K562 (cell line): ENCODE data around the gene ORAI2. TPM values are rescaled to one million over a fixed set of nuclear protein-coding genes. Genes with fewer than 3 reads are reported as not detected.

Experiments
- ARHGAP35 ChIP-seq: fragments of 450-650 bp; IDR thresholded peaks from 2 replicates; pipeline ENCODE4 v1.6.1; 2018; ENCODE audit not compliant: partially characterized antibody
- ARID4B ChIP-seq: sonication (generic); formaldehyde crosslinking; IDR thresholded peaks from 2 replicates; pipeline ENCODE4 v1.8.0; 2022; ENCODE audit warnings: mild to moderate bottlenecking, missing genetic modification reagents
- BACH1 ChIP-seq: fragments of 200-800 bp; sonication (Bioruptor generic); IDR thresholded peaks from 2 replicates; pipeline ENCODE4 v1.6.1; 2016; ENCODE audit warnings: missing genetic modification characterization, missing compliant biosample characterization
- BRD9 ChIP-seq: fragments of 450-650 bp; IDR thresholded peaks from 2 replicates; pipeline ENCODE4 v1.6.1; 2018; ENCODE audit warnings: low read depth; ENCODE audit not compliant: partially characterized antibody
- CTBP1 ChIP-seq: fragments of 450-650 bp; IDR thresholded peaks from 2 replicates; pipeline ENCODE4 v1.6.1; 2016; ENCODE audit warnings: borderline replicate concordance
- DNMT1 ChIP-seq: fragments of 450-650 bp; IDR thresholded peaks from 2 replicates; pipeline ENCODE4 v1.6.1; 2016; ENCODE audit warnings: antibody characterized with exemption, mild to moderate bottlenecking
- JUND ChIP-seq, 2 experiments: IDR thresholded peaks; 2 replicates in 1 of 2; 3 replicates in 1 of 2; pipeline ENCODE4 v1.6.1; 2011; ENCODE audit warnings: borderline replicate concordance in 2 of 2, low read depth in 2 of 2, low read length in 2 of 2, improper control_type of control experiment in 1 of 2, missing biosample characterization in 1 of 2, missing genetic modification characterization in 1 of 2, missing genetic modification reagents in 1 of 2
- MEF2A ChIP-seq: IDR thresholded peaks from 2 replicates; pipeline ENCODE4 v1.6.1; 2011; ENCODE audit warnings: low read depth, mild to moderate bottlenecking, low read length, moderate library complexity; ENCODE audit not compliant: control insufficient read depth
- NCOA1 ChIP-seq: fragments of 450-650 bp; IDR thresholded peaks from 2 replicates; pipeline ENCODE4 v1.6.1; 2016; ENCODE audit warnings: low read depth
- POLR2G ChIP-seq: fragments of 200-400 bp; formaldehyde crosslinking; IDR thresholded peaks from 2 replicates; pipeline ENCODE4 v1.6.1; 2017; ENCODE audit warnings: low read depth, mild to moderate bottlenecking, antibody characterized with exemption, low read length, moderate library complexity
- RFX5 ChIP-seq: IDR thresholded peaks from 2 replicates; pipeline ENCODE4 v1.6.1; 2011; ENCODE audit warnings: low read depth, mild to moderate bottlenecking, improper control_type of control experiment, low read length
- SMARCA4 ChIP-seq: fragments of 450-650 bp; IDR thresholded peaks from 2 replicates; pipeline ENCODE4 v1.6.1; 2016
- SMC3 ChIP-seq: conservative IDR thresholded peaks from 2 replicates; pipeline ENCODE4 v1.6.1; 2011; ENCODE audit warnings: low read depth, low read length, improper control_type of control experiment; ENCODE audit not compliant: insufficient read depth
- TAL1 ChIP-seq: fragments of 450-650 bp; IDR thresholded peaks from 2 replicates; pipeline ENCODE4 v1.6.1; 2016; ENCODE audit warnings: mild to moderate bottlenecking
- ZNF12 ChIP-seq: sonication (generic); formaldehyde crosslinking; IDR thresholded peaks from 2 replicates; pipeline ENCODE4 v1.4.0; 2020; ENCODE audit warnings: mild to moderate bottlenecking, missing genetic modification reagents
- ZNF239 ChIP-seq: fragments of 250-450 bp; sonication (Bioruptor Pico); IDR thresholded peaks from 2 replicates; pipeline ENCODE4 v1.4.0; 2020; ENCODE audit warnings: mild to moderate bottlenecking
- ZNF41 ChIP-seq: fragments of 250-450 bp; sonication (Bioruptor Pico); conservative IDR thresholded peaks from 2 replicates; pipeline ENCODE4 v1.4.0; 2020; ENCODE audit warnings: mild to moderate bottlenecking
- ZNF717 ChIP-seq: fragments of 250-450 bp; sonication (Bioruptor Pico); IDR thresholded peaks from 2 replicates; pipeline ENCODE4 v1.5.0; 2021
- polyA plus RNA-seq, 8 experiments: library from polyadenylated mRNA; depleted of rRNA in 4 of 8; stranded (reverse) in 5 of 8; unstranded in 3 of 8; fragments of >200 nt; fragmentation: Nextera tagmentation in 2 of 8; fragmentation: Illumina TruSeq in 1 of 8; extraction: Ambion mirVana in 2 of 8; extraction: Trizol in 1 of 8; gene quantifications; 2 replicates each; pipeline versions ENCODE4 v1.2.1 to v1.2.3, GENCODE V29; 2011 to 2014; ENCODE audit warnings: inconsistent platforms in 1 of 8, missing spikeins in 1 of 8
- total RNA-seq, 7 experiments: library from RNA; depleted of rRNA in 6 of 7; stranded (reverse); fragments of >200 nt in 6 of 7; fragmentation: Illumina TruSeq in 2 of 7; extraction: Trizol in 2 of 7; gene quantifications; 2 replicates each; pipeline versions ENCODE4 v1.2.1 to v1.2.3, GENCODE V29; 2011 to 2021; ENCODE audit warnings: low replicate concordance in 1 of 7
- TF ChIP-seq, protein P1 (sequence below): fragments of 450-650 bp; IDR thresholded peaks from 2 replicates; pipeline ENCODE4 v1.6.1; 2017; ENCODE audit warnings: antibody characterized with exemption, mild to moderate bottlenecking

Gene ORAI2
- total and polyA plus RNA-seq, 9 of the 15 experiments (the other 6 are each of a cell fraction or from before 2014, with no cell fraction given) = 1.1 to 27.7 (median 9.2) TPM

DNA sequence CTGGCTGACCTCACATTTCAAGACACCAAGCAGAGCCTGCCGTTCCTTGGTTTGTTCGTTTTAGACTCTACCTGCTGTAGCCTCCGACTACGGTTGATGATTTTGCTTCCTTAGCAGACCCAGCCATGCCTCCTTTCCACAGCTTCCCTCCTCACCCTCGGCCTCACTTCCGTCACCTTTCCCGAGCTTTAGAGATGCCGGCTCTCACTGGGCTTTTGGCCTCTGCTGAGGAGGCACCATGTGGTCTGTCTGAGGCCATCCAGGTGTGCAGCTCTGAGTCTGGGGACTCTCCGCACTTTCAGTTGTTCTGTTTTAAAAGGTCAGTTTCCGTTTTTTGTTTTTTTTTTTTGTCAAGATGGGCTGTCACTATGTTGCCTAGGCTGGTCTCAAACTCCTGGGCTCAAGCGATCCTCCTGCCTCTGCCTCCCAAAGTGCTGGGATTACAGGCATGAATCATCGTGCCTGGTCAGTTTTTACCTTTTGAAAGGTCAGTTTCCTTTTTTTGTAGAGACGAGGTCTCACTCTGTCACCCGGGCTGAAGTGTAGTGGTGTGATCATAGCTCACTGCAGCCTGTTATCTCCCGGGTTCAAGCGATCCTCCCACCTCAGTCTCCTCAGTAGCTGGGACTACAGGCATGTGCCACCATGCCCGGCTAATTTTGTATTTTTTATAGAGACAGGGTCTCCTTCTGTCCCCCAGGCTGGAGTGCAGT is 11.7 kb downstream of the ORAI2 start (continued):
- TF ChIP-seq ARID4B (CRISPR knock-in tag) (no peak), SMC3 (no peak), ZNF41 (CRISPR knock-in tag) (no peak), TAL1 (0 out of 2 replicates have a peak, but pooled peaks have one; percentile 27), BACH1 (tag) (no peak), ZNF239 (no peak), SMARCA4 (peak; percentile 66), MEF2A (no peak), ZNF12 (peak; percentile 73; the same call in 1 of the 2 replicates), RFX5 (no peak), CTBP1 (0 out of 2 replicates have a peak, but pooled peaks have one; percentile 20), JUND (IDR thresholded peaks at IDR 0.05; ENCODE audit: borderline replicate concordance, low read depth, low read length) (0 out of 2 replicates have a peak, but pooled peaks have one; percentile 22), JUND (tag; IDR thresholded peaks at IDR 0.05; ENCODE audit: borderline replicate concordance, low read depth, low read length) (peak; percentile 57; the same call in 1 of the 3 replicates), DNMT1 (no peak), ZNF717 (CRISPR knock-in tag) (no peak), BRD9 (no peak), NCOA1 (no peak), POLR2G (no peak), ARHGAP35 (no peak)
- TF ChIP-seq, protein P1, sequence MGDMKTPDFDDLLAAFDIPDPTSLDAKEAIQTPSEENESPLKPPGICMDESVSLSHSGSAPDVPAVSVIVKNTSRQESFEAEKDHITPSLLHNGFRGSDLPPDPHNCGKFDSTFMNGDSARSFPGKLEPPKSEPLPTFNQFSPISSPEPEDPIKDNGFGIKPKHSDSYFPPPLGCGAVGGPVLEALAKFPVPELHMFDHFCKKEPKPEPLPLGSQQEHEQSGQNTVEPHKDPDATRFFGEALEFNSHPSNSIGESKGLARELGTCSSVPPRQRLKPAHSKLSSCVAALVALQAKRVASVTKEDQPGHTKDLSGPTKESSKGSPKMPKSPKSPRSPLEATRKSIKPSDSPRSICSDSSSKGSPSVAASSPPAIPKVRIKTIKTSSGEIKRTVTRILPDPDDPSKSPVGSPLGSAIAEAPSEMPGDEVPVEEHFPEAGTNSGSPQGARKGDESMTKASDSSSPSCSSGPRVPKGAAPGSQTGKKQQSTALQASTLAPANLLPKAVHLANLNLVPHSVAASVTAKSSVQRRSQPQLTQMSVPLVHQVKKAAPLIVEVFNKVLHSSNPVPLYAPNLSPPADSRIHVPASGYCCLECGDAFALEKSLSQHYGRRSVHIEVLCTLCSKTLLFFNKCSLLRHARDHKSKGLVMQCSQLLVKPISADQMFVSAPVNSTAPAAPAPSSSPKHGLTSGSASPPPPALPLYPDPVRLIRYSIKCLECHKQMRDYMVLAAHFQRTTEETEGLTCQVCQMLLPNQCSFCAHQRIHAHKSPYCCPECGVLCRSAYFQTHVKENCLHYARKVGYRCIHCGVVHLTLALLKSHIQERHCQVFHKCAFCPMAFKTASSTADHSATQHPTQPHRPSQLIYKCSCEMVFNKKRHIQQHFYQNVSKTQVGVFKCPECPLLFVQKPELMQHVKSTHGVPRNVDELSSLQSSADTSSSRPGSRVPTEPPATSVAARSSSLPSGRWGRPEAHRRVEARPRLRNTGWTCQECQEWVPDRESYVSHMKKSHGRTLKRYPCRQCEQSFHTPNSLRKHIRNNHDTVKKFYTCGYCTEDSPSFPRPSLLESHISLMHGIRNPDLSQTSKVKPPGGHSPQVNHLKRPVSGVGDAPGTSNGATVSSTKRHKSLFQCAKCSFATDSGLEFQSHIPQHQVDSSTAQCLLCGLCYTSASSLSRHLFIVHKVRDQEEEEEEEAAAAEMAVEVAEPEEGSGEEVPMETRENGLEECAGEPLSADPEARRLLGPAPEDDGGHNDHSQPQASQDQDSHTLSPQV = peak; percentile 54; the same call in 1 of the 2 replicates
